ENCODE data around the gene KDM4C. TPM values are rescaled to one million over a fixed set of nuclear protein-coding genes. Genes with fewer than 3 reads are reported as not detected.
"Not testable (repeated sequence)": the region's sequence is repeated elsewhere in the genome, so short reads cannot be mapped to it uniquely, and the experiment has no call there.

The KDM4C gene
- total and polyA plus RNA-seq, 4 donors, result 9.5 to 54.4 (median 28.3) TPM

DNA sequence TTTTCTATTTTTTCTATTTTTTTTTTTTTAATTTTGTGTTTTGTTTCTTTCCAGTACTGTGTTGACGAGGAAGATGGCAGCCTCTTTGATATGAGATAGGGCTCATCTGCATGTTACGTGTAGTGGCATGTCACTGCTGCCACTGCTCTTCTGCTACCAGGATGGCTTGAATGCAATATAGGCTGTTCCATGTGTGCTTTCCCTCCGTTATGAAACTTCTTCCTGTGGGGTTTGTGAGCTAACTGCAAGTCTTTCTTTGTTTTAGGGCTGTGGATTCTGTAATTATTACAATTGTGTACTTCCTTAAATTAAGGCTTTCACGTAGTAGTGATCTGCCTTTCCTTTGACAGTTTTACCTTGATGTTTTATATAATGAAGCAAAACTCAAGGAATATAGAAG, 184.6 kb downstream of the KDM4C start:
- H3K4me3 ChIP-seq (ENCODE audit: low read length in 2 of 2), result no peak overlapping the region
- H3K9me3 ChIP-seq (ENCODE audit: control insufficient read depth, low read length), result no peaks in the 10 kb centered on the region
- WGBS, 2 donors, result 89 to 99% methylated on average over 4 of the region's 4 CpGs
- no peaks in the 10 kb centered on the region for H3K36me3 ChIP-seq (ENCODE audit: control insufficient read depth in 1 of 2, insufficient read depth in 2 of 2, low read length in 1 of 2)
- intact Hi-C loops (cut with DNase I), result no loop called here
- peaks cover 0 to 3% of the 10 kb centered on the region in 2 donors for H3K4me1 ChIP-seq (ENCODE audit: control insufficient read depth in 1 of 2, insufficient read depth in 2 of 2, low read length in 2 of 2)
- no peaks in the 10 kb centered on the region for H3K27me3 ChIP-seq (ENCODE audit: control insufficient read depth in 1 of 2, insufficient read depth in 2 of 2, low read length in 1 of 2)
- DNase-seq (no peak), ATAC-seq (ENCODE audit: low FRiP score) (no peak)
- H3K27ac ChIP-seq (ENCODE audit: low read depth in 1 of 2, low read length in 2 of 2), result no peak overlapping the region

DNA sequence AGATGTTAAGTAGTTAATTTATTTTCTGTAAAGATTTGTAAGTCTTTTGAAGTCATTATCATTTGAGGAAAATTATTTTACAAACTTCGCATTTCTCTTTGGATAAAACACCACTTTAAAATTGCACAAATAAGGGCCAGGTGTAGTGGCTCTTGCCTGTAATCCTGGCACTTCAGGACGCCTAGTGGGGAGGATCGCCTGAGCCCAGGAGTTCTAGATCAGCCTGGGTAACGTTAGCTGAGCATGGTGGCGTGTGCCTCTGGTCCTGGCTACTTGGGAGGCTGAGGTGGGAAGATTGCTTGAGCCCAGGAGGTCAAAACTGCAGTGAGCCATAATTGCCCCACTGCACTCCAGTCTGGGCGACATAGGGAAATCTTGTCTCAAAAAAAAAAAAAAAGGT, 185.5 kb downstream of the KDM4C start:
- 89 to 96% methylated on average over 6 of the region's 6 CpGs for WGBS, 2 donors
- intact Hi-C loops (cut with DNase I), result no loop called here
- Histone ChIP-seq H3K36me3 (ENCODE audit: control insufficient read depth in 1 of 2, insufficient read depth in 2 of 2, low read length in 1 of 2) (no peaks in the 10 kb centered on the region), H3K27ac (ENCODE audit: low read depth in 1 of 2, low read length in 2 of 2) (no peak overlapping the region), H3K4me3 (ENCODE audit: low read length in 2 of 2) (no peak overlapping the region), H3K4me1 (ENCODE audit: control insufficient read depth in 1 of 2, insufficient read depth in 2 of 2, low read length in 2 of 2) (peaks cover 0 to 3% of the 10 kb centered on the region in 2 donors), H3K9me3 (ENCODE audit: control insufficient read depth, low read length) (no peaks in the 10 kb centered on the region), H3K27me3 (ENCODE audit: control insufficient read depth in 1 of 2, insufficient read depth in 2 of 2, low read length in 1 of 2) (no peaks in the 10 kb centered on the region)
- ATAC-seq (ENCODE audit: low FRiP score) (no peak), DNase-seq (no peak)

DNA sequence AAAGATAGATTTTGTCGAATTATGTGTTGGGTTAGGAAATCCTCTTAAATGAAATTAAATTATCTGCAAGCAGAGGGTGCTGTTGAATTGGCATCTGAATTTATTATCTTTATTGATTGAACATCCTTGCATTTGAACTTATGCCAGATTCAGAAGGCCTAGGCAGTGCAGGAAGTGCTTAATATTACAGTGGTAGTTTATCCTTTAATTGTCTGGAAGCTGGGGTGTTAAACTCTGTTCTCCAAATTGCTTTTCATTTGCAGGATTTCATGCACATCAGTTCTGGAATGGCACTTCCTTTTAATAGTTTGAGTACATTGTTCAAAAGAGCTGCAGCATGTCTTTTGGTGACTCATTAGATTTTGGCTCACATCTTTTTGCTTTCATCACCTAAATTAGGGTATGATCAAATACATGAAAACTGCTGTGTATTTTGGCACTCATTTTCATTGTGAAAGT, 186.3 kb downstream of the KDM4C start:
- ATAC-seq (ENCODE audit: low FRiP score), result no peak
- Histone ChIP-seq H3K9me3 (ENCODE audit: control insufficient read depth, low read length) (no peaks in the 10 kb centered on the region), H3K36me3 (ENCODE audit: control insufficient read depth in 1 of 2, insufficient read depth in 2 of 2, low read length in 1 of 2) (no peaks in the 10 kb centered on the region), H3K27me3 (ENCODE audit: control insufficient read depth in 1 of 2, insufficient read depth in 2 of 2, low read length in 1 of 2) (no peaks in the 10 kb centered on the region), H3K27ac (ENCODE audit: low read depth in 1 of 2, low read length in 2 of 2) (no peak overlapping the region), H3K4me3 (ENCODE audit: low read length in 2 of 2) (no peak overlapping the region), H3K4me1 (ENCODE audit: control insufficient read depth in 1 of 2, insufficient read depth in 2 of 2, low read length in 2 of 2) (no peaks in the 10 kb centered on the region)
- DNase-seq, result no peak
- intact Hi-C loops (cut with DNase I), result no loop called here
- 80 to 84% methylated on average over 1 of the region's 1 CpG for WGBS, 2 donors

DNA sequence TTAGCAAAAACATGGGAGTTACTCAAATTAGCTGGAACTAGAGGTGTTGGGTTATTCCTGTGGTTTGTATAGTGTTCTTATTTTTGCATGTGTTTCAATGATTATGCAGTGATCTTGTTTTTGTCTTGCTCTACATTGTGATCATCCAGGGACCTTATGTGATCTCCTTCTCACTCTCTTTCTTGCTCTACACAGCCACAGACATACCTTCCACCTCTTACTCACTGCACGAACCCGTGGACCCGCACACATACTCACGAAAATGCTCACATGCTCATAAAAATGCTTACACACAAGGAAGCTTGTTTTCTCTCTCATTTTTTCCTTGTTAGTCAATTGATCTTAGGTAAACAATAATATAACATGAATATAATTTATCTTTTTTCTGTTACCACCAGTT, 187.1 kb downstream of the KDM4C start:
- Histone ChIP-seq H3K27ac (ENCODE audit: low read depth in 1 of 2, low read length in 2 of 2) (no peak overlapping the region), H3K4me1 (ENCODE audit: control insufficient read depth in 1 of 2, insufficient read depth in 2 of 2, low read length in 2 of 2) (no peaks in the 10 kb centered on the region), H3K27me3 (ENCODE audit: control insufficient read depth in 1 of 2, insufficient read depth in 2 of 2, low read length in 1 of 2) (no peaks in the 10 kb centered on the region), H3K36me3 (ENCODE audit: control insufficient read depth in 1 of 2, insufficient read depth in 2 of 2, low read length in 1 of 2) (no peaks in the 10 kb centered on the region), H3K4me3 (ENCODE audit: low read length in 2 of 2) (no peak overlapping the region), H3K9me3 (ENCODE audit: control insufficient read depth, low read length) (no peaks in the 10 kb centered on the region)
- DNase-seq, result no peak
- WGBS, 2 donors, result 92 to 95% methylated on average over 4 of the region's 4 CpGs
- no peak for ATAC-seq (ENCODE audit: low FRiP score)
- intact Hi-C loops (cut with DNase I), result no loop called here

DNA sequence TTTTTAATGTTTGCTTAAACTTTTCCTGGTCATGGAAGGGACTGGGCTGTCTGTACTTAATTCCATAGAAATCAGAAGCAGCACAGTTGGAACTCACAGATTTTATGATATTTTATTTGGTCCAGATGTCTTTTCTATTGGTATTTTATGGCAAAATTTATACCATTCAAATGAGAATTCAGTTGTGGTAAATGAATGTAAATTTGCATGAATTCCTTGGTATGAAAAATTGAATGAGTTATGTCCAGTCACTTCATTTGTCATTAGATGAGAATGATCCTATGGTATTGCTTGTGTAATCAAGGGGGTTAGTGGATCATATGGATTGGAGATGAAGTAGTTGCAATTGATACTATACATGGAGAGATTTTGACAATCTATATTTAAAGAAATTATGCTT, 188.0 kb downstream of the KDM4C start:
- DNase-seq, result no peak
- H3K36me3 ChIP-seq (ENCODE audit: control insufficient read depth in 1 of 2, insufficient read depth in 2 of 2, low read length in 1 of 2), result no peaks in the 10 kb centered on the region
- H3K27ac ChIP-seq (ENCODE audit: low read depth in 1 of 2, low read length in 2 of 2), result no peak overlapping the region
- intact Hi-C loops (cut with DNase I), result no loop called here
- H3K27me3 ChIP-seq (ENCODE audit: control insufficient read depth in 1 of 2, insufficient read depth in 2 of 2, low read length in 1 of 2), result no peaks in the 10 kb centered on the region
- no peak overlapping the region for H3K4me3 ChIP-seq (ENCODE audit: low read length in 2 of 2)
- no peaks in the 10 kb centered on the region for H3K9me3 ChIP-seq (ENCODE audit: control insufficient read depth, low read length)
- no peaks in the 10 kb centered on the region for H3K4me1 ChIP-seq (ENCODE audit: control insufficient read depth in 1 of 2, insufficient read depth in 2 of 2, low read length in 2 of 2)
- no peak for ATAC-seq (ENCODE audit: low FRiP score)

DNA sequence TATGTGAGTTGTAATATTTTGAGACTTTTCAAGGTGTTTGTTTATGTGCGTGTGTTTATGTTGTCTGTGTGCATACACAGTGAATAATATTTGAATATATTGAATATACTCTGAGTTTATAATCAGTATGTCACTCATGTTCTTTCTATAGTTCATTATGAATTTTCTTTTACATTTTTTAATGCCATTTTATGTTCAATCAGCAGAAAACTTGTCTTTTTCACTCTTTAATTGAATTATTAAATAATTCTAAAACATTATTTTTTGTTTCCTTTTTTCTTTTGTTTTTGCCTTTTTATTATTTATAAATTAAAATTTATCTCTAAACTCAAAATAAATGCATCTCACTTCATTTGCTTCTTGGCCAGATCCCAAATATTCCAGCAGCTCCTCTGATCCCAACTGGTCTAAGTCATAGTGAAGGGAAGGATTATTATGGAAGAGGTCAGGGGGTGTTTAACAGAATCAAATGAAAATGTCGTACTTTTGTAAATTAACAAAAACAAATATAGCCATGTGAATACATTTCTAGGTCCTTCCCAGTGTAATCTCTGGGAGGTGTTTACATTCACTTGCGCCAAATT, 188.9 kb downstream of the KDM4C start:
- DNase-seq (no peak), ATAC-seq (ENCODE audit: low FRiP score) (no peak)

DNA sequence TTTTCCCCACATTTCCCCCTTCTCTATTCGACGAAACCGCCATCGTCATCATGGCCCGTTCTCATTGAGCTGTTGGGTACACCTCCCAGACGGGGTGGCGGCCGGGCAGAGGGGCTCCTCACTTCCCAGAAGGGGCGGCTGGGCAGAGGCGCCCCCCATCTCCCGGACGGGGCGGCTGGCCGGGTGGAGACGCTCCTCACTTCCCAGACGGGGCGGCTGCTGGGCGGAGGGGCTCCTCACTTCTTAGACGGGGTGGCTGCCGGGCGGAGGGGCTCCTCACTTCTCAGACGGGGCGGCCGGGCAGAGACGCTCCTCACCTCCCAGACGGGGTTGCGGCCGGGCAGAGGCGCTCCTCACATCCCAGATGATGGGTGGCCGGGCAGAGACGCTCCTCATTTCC, 191.1 kb downstream of the KDM4C start:
- H3K9me3 ChIP-seq (ENCODE audit: control insufficient read depth, low read length); H3K36me3 ChIP-seq (ENCODE audit: control insufficient read depth in 1 of 2, insufficient read depth in 2 of 2, low read length in 1 of 2): not testable (repeated sequence)

More for the DNA sequence above, 188.9 kb downstream of the KDM4C start:
- H3K27me3 ChIP-seq (ENCODE audit: control insufficient read depth in 1 of 2, insufficient read depth in 2 of 2, low read length in 1 of 2), result no peaks in the 10 kb centered on the region
- intact Hi-C loops (cut with DNase I), result no loop called here
- WGBS, 2 donors, result 90 to 96% methylated on average over 3 of the region's 3 CpGs
- no peak overlapping the region for H3K27ac ChIP-seq (ENCODE audit: low read depth in 1 of 2, low read length in 2 of 2)
- H3K36me3 ChIP-seq (ENCODE audit: control insufficient read depth in 1 of 2, insufficient read depth in 2 of 2, low read length in 1 of 2), result no peaks in the 10 kb centered on the region
- no peak overlapping the region for H3K4me3 ChIP-seq (ENCODE audit: low read length in 2 of 2)
- H3K9me3 ChIP-seq (ENCODE audit: control insufficient read depth, low read length), result no peaks in the 10 kb centered on the region
- H3K4me1 ChIP-seq (ENCODE audit: control insufficient read depth in 1 of 2, insufficient read depth in 2 of 2, low read length in 2 of 2), result no peaks in the 10 kb centered on the region

DNA sequence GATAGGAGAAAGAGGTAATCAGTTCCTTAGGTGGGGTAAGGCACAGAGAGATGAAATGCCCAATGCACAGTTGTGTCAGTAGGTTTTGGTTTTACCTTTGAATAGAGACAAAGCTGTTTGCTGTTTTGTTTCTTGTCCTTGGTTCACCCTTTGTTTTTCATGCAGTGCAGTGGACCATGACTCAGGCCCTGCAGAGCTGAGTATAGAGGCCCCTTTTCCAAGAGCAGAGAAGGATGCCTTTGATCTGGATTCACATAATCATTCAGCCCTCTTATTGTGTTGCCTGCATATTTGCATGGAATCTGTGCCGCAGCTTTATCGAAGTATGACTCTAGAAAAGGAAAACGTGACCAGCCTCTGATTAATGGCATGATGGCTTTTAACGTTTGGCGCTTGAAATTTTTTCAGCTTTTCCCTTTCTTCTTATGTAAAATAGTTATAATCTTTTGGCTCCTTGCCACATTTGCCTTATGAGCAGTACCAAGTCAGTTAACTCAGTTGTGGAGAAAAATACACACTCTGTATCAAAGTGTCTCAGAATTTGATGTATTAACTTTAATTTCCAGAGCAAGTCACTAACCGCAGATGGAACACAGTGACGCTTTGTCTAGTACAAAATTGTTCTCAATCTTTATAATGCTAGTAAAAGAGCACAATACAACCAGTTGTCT, 197.6 kb downstream of the KDM4C start:
- H3K4me3 ChIP-seq (ENCODE audit: low read length in 2 of 2), result no peak overlapping the region
- intact Hi-C loops (cut with DNase I), result no loop called here
- H3K9me3 ChIP-seq (ENCODE audit: control insufficient read depth, low read length), result no peaks in the 10 kb centered on the region
- ATAC-seq (ENCODE audit: low FRiP score), result no peak
- peaks cover 0 to 2% of the 10 kb centered on the region in 2 donors for H3K36me3 ChIP-seq (ENCODE audit: control insufficient read depth in 1 of 2, insufficient read depth in 2 of 2, low read length in 1 of 2)
- no peak for DNase-seq
- WGBS, 2 donors, result 45 to 54% methylated on average over 7 of the region's 7 CpGs
- H3K27me3 ChIP-seq (ENCODE audit: control insufficient read depth in 1 of 2, insufficient read depth in 2 of 2, low read length in 1 of 2), result no peaks in the 10 kb centered on the region
- H3K4me1 ChIP-seq (ENCODE audit: control insufficient read depth in 1 of 2, insufficient read depth in 2 of 2, low read length in 2 of 2), result peaks cover 0 to 2% of the 10 kb centered on the region in 2 donors
- H3K27ac ChIP-seq (ENCODE audit: low read depth in 1 of 2, low read length in 2 of 2), result no peak overlapping the region

More for the DNA sequence above, 191.1 kb downstream of the KDM4C start:
- ATAC-seq (ENCODE audit: low FRiP score); H3K27me3 ChIP-seq (ENCODE audit: control insufficient read depth in 1 of 2, insufficient read depth in 2 of 2, low read length in 1 of 2); H3K4me1 ChIP-seq (ENCODE audit: control insufficient read depth in 1 of 2, insufficient read depth in 2 of 2, low read length in 2 of 2); H3K4me3 ChIP-seq (ENCODE audit: low read length in 2 of 2); H3K27ac ChIP-seq (ENCODE audit: low read depth in 1 of 2, low read length in 2 of 2); intact Hi-C loops (cut with DNase I); DNase-seq: not testable (repeated sequence)
- WGBS, 2 donors, result 98 to 99% methylated on average over 27 to 31 of the region's 31 CpGs

DNA sequence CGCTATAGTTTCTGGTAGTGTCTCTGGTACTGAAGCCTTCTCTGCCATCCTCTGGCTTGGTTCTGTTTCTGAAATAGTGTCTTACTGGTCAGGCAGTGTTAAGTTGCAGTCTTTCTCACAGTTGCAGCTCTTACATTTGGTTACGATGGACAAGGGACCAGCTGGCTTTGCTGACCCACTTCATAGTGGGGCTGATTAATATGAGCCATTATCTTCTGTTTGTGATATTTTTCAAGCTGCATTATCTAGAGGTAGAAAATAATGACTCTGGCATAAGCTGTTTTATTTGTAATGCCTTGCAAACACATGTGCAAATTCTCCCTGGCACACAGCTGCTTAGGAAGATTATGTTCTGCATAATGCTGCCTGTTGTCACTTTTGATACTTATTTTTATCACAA, 199.1 kb downstream of the KDM4C start:
- intact Hi-C loops (cut with DNase I), result no loop called here
- WGBS, 2 donors, result 89 to 95% methylated on average over 2 of the region's 2 CpGs
- Histone ChIP-seq H3K4me3 (ENCODE audit: low read length in 2 of 2) (no peak overlapping the region), H3K9me3 (ENCODE audit: control insufficient read depth, low read length) (no peaks in the 10 kb centered on the region), H3K4me1 (ENCODE audit: control insufficient read depth in 1 of 2, insufficient read depth in 2 of 2, low read length in 2 of 2) (peaks cover 0 to 2% of the 10 kb centered on the region in 2 donors), H3K27me3 (ENCODE audit: control insufficient read depth in 1 of 2, insufficient read depth in 2 of 2, low read length in 1 of 2) (no peaks in the 10 kb centered on the region), H3K36me3 (ENCODE audit: control insufficient read depth in 1 of 2, insufficient read depth in 2 of 2, low read length in 1 of 2) (peaks cover 2 to 3% of the 10 kb centered on the region in 2 donors), H3K27ac (ENCODE audit: low read depth in 1 of 2, low read length in 2 of 2) (no peak overlapping the region)
- no peak for ATAC-seq (ENCODE audit: low FRiP score)
- DNase-seq, result no peak
